EL (cell line): ENCODE results near the gene TRPM1.

ENCODE experiments used
- DNase-seq: peaks from one replicate; pipeline ENCODE4 v3.0.0-alpha.2; 2016

TRPM1 gene

DNA sequence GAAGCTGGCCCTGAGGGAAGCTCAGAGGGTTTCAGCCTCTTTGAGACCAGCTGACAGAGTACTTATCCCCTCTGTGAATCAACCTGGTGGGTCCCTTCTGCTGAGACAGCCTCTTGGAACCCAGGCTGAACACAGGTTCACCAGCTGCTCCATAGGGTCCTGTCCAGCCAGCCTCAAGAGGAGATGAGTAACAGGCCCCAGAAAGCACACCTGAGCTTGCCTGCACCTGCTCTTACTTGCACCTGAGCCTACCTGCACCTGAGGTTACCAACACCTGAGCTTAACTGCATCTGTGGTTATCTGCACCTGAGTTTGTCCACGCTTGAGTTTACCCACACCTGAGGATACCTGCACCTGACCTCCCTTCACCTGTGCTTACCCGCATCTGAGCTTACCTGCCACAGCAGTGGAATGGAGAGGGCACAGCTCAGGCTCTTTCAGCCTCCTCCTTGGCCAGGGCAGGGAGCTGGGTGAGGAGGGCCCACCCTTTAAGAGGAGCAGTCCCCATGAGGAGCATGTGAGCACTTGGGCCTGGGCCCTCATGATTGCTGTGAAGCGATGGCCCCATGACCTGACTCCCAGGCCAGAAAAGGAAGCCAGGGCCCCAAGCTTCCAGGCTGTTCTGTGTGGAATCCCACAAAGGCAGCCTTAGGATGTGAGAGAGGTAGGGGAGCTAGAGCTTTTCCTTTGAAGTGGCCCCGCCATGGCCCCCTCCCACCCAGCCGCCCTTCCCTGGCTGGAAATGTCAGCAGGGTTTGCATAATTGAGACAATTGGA is at the start of gene TRPM1:
TSS of gene TRPM1 (minus strand) at position 464 of the 777 bp plus-strand sequence. CDS start 20,370 bp downstream, outside the sequence.
- DNase-seq: no peak

DNA sequence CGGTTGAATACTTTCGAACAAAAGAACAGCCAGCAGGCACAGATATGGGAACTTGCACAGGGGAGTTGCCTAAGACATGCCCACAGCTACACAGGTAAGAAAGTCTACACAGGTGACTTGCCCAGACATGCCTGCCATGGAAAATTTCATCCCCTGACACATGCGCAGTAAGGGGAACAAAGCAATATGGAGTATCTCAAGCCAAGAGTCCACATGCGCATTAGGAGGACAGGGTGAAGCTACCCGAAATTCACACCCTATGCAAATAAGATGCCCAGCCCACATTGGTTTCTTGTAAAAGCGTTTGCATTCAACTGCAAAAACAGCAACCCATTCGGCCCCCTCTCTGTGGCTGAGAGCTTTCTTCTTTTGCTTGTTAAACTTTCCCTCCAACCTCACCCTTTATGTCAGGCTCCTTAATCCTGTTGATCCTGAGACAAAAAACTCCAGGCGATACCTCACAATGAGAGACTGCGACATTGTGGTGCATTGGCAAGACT is 49.3 kb upstream of the TRPM1 start:
- no peak for DNase-seq

- DNase-seq: no peak
These were observed 48.5 kb upstream of the TRPM1 start for GRCh38 chr15:31149987-31150386.

- DNase-seq: no peak
These were observed 47.6 kb upstream of the TRPM1 start for GRCh38 chr15:31149088-31149505.

DNA sequence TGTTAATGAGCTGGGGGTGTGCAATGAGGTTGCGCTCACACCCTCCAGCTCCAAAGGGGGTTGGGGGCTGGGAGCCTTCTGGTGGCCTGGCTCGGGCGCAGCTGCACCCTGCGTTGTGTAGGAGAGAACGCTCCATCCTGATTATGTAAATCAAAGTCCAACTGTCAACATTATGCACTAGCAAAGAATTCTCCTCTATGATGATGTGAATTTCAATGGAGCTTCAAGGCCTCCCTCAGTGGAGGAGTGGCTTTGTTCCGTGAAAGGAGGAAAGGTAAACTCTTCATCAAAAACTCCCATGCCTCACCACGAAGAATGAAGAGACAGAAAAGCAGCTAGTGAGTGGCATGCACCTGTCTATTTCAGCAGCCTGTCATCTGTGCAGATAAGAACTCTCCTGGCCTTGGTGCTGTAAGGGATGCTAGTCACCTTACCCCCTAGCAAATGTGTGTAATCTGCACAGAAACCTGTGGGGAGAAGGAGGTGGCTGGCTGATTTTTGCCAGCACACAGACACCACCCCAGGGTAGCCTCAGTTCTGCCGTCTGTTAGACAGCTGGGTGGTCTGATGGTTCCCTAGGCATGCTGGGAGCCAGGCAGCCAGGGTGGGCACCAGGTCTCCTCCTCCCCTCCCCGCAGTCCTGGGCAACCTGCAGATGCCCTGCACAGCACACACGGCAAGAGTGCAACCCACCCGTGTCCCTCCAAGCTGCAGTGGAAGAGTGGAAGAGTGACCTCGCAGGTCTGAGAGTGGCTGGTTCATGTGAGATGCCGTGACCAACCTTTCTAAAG is 47.0 kb upstream of the TRPM1 start:
- DNase-seq: no peak

- DNase-seq: no peak
These were observed 46.4 kb upstream of the TRPM1 start for GRCh38 chr15:31147944-31148296.

GRCh38 chr15:31147456-31147855 is 45.9 kb upstream of the TRPM1 start:
- no peak for DNase-seq

- DNase-seq: peak; percentile 24
These were observed 43.9 kb upstream of the TRPM1 start for GRCh38 chr15:31145271-31145911.

DNA sequence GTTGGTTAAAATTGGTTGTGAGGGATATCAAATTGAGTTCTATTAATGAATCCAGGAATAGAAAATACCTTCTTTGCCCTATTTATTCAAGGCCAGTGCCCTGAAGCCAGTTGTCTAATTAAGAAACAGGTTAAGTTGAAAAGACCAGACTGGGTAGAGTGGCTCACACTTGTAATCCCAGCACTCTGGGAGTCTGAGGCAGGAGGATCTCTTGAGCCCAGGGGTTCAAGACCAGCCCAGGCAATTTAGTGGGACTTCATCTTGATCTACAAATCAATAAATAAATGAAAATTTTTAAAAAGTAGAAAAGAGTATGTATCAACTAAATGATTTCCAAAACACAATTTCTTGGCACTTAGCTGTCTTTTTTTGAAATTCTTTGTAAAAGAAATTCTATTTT is 40.3 kb upstream of the TRPM1 start:
- no peak for DNase-seq

- no peak for DNase-seq
These were observed 35.2 kb upstream of the TRPM1 start for GRCh38 chr15:31136607-31137328.

DNA sequence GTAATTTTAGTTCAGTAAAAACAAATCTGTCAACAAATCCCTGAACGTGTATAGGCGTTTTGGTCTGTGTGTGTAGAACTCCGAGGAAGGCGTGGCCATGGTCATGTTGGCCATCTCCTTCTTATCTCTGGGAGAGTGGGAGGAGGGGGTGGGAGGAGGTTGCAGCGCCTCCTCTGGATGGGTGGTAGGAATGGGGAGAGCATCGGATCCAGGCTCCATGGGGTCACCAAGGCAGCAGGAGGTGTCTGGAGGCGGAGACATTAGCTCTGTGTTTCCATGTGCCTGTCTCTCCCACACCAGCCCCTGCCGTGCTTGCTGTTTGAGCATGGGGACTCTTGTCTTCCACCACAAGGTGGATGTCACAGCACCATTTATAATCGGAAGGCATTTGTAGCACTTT is 34.5 kb upstream of the TRPM1 start:
- no peak for DNase-seq

GRCh38 chr15:31135523-31135922 is 34.0 kb upstream of the TRPM1 start:
- DNase-seq: no peak

- DNase-seq: no peak
These were observed 32.4 kb upstream of the TRPM1 start for GRCh38 chr15:31133890-31134289.

DNA sequence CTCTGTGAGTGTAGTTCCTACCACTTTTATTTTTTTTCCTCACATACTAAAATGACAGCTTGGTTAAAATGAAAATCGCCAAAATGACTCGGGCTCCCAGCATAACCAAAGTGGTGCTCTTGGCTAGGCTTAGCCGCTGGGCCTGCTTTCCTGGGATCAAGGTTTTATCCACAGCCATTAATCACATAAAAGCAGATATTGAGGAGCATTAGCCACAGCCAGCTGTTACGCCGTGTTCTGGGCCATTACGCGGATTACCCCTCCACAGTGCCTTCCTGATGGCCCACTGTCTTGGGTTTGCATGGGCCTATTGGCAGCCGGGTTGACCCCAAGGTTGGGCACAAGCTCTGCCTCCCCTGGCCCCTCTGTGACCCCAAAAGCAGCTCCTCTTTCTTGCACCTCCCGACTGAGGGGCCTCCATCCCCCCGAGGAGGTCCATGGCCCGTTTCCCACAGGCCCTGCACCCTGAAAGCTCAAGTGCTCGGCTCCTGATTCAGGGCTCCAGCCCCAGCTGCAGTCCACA is 30.4 kb upstream of the TRPM1 start:
- DNase-seq: no peak

DNA sequence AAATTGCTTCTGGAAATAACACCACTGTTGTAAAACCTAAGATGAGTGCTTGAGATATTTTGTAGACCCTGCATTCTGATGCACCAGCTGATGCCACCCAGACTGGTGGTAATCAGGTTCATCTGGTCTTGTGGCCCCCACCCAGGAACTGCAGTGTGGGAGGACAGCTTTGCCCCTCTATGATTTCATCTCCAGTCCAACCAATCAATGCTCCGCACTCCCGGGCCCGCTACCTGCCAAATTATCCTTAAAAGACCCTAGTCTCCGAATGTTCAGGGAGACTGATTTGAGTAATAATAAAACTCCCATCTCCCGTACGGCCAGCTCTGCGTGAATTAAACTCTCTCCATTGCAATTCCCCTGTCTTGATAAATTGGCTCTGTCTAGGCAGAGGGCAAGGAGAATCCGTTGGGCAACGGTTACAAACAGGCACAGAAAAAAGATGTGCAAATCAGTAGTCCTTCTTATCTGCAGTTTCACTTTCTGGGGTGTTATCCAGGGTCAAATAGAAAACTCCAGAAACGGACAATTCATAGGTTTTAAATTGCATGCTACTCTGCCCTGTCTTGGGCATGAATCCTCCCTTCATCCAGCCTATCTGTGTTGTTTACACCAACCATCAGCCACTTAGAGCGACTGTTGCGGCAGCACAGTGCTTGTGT is 29.2 kb upstream of the TRPM1 start:
- no peak for DNase-seq

DNA sequence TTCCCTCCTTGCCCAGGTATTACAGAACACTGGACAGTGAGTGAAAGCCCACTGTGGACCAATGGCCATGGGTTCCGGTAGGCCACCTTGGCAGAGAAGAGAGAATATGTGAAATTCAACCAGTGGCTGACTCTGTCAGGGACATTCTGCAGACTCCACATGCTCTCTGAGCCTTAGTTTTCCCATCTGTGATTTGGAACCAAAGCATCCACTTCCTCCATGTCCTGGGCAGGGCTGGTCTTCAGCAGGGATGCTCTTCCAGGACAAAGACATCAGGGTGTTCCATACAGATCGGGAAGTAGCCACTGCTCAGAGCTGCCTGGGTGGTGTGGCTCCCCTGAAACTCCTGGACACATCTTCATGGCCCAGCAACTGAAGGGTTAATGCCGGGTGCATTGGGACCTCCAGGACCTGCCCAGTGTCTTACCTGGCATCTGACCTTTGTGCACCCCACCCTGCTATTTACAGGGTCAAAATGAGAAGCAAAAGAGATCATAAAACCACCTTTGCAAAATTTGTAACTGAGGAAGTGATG is 28.3 kb upstream of the TRPM1 start:
- DNase-seq: no peak

DNA sequence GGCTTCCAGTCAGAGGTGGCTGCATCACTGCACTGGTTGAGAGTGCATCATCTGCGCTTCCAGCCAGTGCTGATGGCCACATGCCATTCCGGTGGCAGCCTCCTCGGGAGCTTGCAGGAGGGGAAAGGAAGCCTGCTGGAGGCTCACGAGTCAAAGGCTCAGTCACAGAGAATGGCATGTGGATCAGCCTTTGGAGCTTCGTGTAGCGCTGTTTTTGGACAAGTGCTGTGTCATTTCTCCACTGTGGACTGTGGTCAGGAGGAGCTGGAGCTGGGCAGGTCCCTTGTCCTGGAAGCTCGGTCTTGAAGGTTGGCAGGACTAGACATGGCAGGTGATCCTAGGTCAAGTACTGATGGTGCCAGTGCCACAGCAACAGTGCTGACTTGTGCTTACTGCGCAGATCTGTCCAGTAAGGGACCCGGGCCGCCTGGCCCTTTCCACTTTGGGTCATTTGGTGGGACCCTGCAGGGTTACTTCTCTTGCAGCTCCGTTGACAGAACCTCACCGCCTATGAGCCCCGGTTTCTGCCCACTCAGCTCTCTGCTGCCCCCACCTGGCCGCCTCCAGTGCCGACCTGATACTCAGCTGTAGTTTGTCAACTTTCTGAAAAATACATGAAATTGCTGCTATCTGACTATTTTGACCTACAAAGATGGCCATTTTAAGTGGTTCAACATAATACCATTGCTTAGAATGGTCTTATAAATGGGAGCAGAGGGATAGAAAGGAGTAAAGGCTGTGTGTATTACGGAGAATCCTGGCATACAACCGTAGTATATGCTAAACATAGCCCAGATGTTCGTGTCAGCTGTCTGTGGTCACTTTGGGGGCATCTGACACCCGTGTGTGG is 27.6 kb upstream of the TRPM1 start:
- peak; percentile 66 for DNase-seq

- DNase-seq: no peak
These were observed 27.0 kb upstream of the TRPM1 start for GRCh38 chr15:31128477-31128876.

DNA sequence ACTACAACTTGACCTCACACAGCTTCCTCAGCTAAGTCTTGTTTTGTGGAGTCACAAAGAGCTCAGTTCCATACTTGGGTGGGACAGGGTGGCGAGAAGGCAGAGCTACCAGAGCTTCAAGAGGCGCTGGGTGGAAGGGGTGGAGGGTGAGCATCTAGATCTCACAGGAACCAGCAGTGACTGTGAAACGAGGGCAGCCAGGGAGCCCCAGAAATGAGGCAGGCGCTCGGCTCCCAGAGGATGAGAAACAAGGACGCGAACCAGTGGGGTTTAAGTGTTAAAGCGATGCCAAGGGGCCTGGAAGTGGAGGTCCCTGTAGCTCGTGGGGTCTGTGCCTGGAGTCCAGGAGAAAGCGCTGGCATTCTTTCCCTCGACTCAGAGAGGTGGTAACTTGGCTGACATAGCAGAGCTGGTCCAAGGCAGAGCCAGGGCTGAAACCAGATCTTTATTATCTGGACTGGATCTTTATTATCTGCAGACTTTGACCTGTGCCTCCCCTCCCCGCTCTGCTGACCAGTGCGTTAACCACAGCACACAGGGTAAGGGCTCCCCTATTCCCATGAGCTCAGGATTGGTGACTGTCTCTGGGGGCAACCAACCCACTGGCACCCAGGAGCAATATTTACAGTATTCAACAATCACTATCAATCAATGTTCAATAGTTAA is 26.2 kb upstream of the TRPM1 start:
- DNase-seq: no peak

- DNase-seq: no peak
These were observed 23.5 kb upstream of the TRPM1 start for GRCh38 chr15:31125061-31125460.
